GM18499 (cell line): ENCODE data around the gene SIGLEC15.
"Not testable (repeated sequence)": the region's sequence is repeated elsewhere in the genome, so short reads cannot be mapped to it uniquely, and the experiment has no call there.

Source experiments
- ATAC-seq: cut with Tn5 transposase; IDR thresholded peaks from one replicate; pipeline ENCODE4 v1.9.1; 2021; ENCODE audit warnings: moderate number of reproducible peaks; ENCODE audit not compliant: insufficient read depth, unreplicated experiment

Gene SIGLEC15, protein sequence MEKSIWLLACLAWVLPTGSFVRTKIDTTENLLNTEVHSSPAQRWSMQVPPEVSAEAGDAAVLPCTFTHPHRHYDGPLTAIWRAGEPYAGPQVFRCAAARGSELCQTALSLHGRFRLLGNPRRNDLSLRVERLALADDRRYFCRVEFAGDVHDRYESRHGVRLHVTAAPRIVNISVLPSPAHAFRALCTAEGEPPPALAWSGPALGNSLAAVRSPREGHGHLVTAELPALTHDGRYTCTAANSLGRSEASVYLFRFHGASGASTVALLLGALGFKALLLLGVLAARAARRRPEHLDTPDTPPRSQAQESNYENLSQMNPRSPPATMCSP

DNA sequence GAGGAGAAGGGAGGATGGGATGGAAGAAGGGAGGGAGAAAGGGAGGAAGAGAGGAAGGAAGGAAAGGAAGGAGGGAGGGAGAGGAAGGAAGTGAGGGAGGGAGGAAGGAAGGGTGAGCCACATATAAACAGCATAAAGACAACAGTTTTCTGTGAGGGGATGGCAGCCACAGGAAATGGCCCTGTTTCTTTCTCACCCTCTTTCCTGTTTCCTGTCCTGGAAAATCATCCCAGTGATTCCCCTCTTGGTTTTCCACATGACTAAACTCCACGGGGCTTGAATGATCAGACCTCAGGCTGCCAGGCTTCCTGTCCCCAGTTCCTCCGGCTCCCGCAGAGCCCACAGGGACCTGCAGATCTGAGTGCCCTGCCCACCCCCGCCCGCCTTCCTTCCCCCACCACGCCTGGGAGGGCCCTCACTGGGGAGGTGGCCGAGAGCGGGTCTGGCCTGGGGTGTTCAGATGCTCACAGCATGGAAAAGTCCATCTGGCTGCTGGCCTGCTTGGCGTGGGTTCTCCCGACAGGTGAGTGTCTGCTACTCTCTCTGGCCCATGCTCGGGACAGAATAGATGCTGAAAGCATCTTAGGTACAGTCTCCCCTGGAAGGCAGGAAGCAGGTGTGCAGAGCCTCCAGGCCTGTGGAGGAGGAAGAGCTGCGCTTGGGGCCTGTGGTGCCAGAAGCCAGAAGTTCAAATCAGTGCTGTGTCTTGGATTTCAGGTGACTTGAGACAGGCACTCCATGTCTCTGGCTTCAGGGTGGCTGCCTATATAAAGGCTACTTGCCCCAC is at the start of gene SIGLEC15:
Gene SIGLEC15 (plus strand): TSS at position 418 of the 787 bp plus-strand sequence. CDS start 54 bp downstream, at position 472.
- ATAC-seq: no peak

DNA sequence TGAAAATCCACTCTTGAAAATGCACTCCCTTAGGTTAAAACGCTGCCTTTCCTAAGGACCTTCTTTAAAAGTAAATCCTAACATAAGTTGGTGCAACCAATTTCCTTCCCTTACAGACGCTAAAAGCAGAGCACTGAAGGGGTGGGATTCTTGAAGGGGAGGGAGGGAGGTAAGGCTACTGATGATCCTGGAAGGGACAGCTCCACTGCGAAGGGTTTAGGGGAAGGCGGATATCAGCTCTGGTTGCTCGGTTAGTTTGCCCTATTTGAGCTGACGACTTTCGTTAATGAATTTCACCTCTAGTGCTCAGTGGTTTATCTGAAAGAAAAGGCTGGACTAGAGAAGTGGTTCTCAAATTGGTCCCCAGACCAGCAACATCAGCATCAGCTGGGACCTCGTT is 49.7 kb upstream of the SIGLEC15 start:
- no peak for ATAC-seq

DNA sequence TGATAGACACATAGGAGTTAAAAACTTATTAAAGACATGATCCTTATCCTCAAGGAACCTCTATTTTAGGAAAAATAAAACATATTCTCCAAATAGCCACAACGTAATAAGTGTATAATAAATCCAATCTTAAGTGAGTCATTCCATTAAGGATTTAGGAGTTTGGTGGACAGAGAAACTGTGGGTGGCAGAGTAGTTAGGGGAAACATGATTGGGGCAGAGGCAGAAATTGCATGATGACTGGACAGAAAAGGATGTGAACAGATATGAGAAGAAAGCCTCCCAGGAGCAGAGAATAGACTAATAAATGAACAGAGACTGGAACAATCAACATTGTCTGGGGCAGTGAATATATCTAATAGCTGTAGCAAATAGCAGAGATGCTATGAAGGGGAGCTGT is 48.1 kb upstream of the SIGLEC15 start:
- ATAC-seq: no peak

DNA sequence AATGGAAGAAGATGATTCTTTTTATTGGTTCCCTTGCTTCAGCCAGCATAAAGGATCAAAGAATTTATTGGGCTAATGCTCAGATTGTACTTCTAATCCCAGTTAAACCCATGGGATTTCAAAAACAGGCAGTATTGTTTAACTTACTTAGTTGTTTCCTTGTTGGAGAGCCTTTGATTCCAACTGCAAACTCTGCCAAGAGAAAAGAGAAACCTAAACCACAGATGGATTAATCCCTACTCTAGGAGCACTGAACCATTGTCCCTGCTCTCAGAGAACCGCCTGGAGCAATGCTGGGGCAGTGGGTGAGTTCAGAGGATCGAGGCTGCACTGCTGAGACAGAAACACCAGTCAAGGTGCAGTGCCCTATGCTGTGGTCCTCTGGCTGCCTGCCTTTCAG is 44.9 kb upstream of the SIGLEC15 start:
- no peak for ATAC-seq

DNA sequence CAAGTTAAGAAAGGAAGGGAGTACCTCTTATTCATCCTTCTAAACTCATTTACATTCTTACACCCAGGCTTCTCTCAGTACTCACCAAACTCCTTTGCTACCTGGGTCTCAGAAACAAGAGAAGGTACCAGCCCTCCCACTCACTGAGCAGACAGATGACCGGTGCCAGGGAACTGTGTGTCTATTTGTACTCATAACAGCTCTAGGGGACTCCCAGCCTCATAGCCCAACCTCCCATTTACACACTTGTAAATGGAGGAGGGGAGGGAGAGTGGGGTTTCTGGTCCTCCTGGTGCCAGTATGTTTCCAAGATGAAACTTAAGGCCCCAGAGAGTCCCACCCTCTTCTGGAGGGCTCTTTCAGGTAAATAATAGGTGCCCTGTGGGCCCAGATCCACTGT is 42.8 kb upstream of the SIGLEC15 start:
- ATAC-seq: no peak

DNA sequence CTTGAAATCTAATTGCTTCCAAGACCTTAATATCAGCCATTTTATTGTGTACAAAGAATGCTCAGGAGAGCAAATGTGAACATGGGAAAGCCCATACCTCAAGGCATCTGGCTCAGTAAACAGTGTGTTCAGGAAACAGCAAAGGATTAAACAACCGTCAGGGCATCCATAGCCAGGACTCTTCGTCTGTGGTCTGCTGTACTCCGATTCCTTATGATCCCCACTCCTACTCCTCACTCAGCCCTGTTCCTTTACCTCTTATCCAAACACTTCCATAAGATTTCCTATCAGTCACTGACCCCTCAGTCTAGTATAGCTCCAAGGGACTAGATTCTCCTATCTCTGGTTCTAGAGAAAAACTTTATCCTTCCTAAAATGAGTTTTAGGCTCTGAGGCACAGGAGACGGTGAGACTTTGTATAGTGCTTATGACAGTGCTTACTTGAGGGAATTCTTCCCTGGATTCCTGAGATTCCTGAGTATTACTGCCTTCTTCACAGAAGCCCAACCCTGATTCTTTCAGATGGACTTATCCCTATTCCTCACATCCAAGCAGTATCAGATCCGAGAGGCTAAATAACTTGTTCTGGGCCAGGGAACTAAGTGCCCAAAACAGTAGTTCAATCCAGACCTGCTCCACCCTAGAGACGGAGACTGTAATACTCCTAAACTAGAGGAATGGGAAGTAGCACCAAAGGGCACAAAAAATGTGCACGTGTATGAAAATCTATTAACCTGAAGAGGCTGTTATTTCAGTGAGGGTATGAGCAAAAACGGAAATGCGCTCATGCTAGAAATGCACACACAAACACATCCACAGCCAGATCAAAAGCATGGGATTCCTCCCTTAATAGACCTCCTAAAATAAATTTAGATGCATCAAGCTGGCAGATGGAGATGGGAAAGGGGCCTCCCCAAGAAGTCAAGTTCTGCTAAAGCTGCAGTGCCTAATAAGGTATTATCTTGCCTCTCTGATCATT is 42.1 kb upstream of the SIGLEC15 start:
- ATAC-seq: no peak

DNA sequence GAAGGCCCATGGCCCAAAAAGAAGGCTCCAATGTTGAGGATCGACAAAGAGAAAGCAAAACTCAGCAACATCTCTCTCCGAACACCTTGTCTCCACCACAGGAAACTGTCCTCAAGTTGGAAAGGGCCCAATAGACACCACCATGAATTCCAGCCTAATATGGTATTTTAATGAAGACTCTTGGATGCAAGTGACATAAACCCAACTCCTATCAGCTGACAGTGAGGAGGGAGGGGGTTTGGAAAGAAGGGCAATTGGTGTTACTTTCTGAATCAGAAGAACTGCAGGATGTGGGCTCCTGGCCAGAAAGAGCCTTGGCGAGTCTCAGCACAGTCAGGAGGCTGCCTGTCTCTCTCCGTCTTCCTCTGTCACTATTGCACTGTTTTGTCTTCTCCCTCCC is 40.3 kb upstream of the SIGLEC15 start:
- ATAC-seq: no peak

DNA sequence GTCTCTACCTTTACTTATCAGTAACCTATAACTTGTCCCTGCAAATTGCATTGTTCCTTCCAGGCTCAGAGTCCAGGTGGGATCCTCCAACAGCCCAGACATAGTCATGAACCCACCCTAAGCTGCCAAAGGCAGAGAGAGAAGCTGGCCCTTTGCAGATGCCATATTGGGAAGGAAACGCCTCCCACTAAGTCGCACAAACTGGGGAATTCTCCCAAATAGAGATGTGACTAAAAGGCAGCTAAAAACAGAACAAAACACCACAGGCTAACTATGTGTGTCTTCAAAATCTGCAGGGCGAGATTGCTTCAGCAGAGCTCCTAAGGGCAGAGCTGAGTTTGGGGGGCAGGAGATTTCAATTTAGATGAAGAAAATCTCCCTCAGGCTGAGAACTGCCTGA is 38.5 kb upstream of the SIGLEC15 start:
- ATAC-seq: no peak

DNA sequence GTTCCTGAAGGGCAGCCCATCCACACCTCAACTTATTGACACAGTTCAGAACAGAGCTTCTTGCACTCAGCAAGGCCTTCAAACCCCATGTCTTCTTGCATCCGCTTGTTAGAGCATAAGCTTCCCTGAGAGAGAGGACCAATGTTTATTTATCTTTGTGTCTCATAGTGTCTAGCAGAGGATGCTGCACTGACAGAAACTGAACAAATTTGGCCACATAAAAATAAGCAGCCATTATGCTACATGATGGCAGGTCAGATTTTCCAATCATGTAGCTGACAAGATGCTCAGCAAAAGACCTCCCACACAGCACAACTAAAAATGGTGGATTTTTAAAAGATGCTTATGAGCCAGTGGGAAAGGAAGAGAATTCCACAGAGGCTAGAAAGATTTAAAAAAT is 38.1 kb upstream of the SIGLEC15 start:
- ATAC-seq: no peak

DNA sequence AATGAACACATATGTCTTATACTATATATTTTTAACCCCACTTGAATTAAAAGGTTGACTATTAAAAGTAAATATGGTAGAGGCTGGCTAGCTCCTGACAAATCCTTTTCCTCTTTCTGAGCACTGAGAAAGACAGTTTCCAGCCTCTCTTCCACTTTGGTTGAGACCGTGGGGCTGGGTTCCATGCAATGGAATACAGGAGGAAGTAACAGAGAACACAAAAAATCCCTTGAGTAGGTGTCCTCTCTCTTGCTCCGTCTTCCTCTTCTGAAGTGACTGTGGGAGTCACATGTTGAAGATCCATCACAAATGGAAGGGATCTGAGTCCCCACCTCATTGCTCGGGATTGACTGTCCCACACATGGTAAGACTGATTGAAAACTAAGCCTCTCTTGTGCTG is 36.6 kb upstream of the SIGLEC15 start:
- no peak for ATAC-seq

DNA sequence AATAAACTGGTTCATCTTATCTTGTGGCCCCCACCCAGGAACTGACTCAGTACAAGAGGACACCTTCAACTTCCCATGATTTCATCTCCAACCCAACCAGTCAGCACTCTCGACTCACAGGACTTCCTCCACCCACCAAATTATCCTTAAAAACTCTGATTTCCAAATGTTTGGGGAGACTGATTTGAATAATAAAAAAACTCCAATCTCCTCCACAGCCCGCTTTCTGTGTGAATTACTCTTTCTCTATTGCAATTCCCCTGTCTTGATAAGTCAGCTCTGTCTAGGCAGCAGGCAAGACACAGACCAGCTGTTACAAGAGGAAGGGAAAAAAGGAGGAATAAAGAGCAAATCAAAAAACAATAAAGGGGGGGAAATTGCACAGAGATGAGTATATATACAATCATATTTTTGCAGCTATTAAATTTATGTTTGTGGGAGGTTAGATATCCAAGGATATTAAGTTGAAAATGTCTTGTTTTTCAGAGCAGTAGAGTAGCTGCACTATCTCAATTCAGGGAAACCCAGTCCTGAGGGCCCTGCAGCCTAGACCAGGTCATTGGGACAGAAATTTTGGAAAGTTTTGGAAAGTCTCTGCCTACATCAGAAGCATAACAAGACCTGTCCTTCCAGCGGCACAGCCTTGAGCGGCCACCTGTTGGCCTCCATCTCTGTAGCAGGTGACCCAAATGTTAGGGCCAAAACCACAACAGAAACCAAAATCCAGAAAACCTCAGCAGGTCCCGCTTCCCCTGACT is 32.8 kb upstream of the SIGLEC15 start:
- ATAC-seq: no peak

DNA sequence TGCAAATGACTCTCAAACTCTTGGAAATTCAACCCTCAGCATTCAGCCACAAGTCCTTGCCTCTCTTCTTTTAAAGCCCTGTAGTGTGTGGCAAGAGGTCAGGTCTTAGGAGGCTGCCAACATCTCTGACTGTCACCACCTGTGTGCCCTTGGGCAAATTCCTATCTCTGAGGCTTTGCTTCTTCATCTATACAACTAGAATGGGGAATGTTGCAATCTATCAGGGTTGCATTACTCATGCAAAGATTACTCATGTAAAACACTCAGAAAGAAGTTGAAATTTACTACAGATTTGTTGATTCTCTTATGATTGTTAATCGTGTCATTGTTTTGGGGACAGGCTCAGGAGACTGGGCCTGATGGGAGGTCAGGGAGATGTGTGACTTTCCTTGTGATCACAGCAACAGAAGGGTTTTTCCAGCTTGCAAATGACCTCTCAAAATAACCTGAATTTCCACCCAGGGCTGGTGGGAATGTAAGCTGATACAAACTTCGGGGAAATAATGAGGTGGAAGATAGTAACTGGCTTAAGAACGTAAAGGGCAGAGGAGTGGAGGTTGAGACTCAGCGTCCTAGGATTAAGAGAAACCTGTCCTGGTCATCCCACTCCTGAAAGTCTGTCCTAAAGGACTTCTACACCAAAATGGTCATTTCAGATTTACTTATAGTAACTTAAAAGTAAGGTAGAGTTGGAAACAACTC is 32.1 kb upstream of the SIGLEC15 start:
- ATAC-seq: no peak

DNA sequence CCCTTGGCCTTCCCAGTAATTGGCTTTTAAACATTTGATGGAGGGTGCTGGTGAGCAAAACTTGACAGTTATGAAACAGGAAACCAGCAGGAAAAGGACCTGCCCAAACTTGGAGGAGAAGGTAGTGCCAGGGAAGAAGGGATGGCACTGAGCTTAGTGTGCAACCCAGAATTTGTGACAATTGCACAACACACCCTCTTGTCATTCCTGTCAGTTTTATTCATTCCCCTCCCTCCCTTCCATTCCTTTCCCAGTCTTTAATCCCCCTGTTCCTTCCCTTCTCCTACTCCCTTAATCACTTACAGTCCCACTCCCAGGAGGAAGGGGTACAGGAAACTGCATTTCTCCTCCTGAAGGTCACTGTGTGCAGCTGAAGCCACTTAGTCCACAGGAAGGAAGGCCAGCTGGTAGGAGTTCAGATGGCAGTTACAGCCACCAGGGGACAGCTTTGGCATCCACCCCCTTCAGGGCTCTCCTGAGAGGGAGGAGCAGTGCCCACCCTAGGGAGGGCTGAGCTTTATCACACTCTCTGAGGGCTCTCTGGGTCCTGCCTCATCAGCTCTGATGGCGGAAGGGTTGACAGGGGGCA is 24.0 kb upstream of the SIGLEC15 start:
- ATAC-seq: no peak

DNA sequence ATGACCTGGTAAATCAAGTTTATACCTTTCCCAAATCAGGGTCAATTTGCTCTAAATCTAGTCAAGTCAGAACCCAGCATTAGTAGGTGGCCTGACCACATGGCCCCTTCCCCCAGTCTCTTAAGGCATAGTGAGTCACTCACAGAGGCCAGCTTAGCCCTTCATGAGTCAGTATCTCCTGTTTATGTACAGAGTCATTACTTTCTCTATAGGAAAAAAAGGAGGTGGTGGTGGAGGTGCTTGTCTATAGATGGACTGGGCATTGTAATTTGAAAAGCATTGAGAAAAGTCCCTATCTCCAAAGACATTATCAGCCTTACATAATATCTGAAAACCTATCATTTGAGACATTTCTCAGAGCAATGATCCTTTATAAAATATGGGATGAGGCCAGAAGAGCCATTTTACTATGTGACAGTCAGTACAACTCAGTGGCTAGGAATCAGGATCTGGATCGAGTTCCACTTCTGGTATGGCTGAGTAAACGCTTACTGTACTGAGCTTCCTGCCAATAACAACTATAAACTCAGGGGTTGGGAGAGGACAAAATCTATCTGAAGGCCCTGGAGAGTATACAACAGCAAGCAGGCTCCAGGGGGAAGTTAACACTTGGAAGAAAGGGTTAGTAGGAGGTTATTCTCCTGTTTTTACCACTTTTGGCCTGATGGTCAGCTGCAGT is 22.5 kb upstream of the SIGLEC15 start:
- no peak for ATAC-seq

DNA sequence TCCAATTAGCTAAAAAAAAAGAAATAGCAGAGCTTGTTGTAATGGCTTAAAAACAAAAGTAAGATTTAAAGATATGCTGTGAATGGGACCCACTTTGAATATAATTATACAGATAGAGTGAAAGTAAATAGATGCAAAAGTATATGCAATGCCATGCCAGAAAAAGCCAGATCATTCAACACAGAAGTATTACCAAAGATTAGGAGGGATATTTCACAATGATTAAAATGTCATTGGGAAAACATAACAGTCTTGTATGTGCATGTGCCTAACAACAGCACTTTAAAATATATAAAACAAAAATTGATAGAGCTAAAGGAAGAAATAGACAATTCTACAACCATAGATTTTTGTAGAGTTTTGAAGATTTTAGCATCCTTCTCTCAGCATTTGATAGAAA is 19.9 kb upstream of the SIGLEC15 start:
- ATAC-seq: no peak

DNA sequence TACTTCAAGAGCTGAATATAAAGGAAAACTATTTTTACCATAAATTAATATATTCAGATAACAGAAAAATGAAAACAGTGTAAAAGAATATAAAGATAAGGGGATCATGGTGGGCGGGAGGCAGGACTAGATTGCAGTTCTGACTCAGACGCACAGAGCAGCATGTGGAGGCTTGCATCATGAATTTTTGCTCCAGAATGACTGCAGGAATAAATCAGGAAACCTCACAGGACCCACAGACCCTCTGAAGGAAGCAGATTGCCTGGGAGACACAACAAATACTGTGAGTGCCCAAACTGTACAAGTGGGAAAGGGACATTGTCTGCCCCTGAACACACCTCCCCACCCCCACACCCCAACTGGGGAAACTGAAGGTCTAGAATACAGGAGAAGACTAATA is 19.2 kb upstream of the SIGLEC15 start:
- no peak for ATAC-seq

DNA sequence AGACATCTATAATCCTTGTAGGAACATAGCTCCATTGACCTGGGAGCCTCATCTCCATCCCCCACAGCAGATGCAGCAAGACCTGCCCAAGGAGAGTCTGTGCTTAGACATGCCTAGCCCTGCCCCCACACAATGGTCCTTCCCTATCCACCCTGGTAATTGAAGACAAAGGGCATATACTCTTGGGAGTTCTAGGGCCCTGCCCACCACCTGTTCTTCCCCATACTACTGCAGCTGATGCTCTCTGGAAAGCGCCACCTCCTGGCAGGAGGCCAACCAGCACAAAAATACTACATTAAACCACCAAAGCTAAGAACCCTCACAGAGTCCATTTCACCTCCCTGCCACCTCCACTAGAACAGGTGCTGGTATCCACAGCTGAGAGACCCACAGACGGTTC is 18.3 kb upstream of the SIGLEC15 start:
- not testable (repeated sequence) for ATAC-seq

DNA sequence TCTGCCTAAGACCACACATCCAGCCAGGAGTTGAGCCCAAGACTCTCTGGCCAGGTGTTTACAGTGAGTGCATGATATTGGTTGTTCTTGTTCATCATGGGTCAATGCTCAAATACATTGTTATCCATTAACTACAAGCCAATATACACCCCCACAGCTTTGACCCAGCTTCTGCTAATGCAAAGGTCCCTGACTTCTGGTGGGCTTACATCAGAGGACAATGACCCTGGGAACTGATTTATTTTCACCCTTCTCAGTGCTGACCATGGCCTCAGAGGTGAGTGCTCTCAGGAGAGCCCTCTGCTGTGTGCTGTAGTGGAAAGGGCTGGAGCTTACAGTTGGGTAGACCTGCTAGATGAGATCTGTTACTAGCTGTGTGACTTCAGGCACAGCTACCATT is 10.7 kb upstream of the SIGLEC15 start:
- not testable (repeated sequence) for ATAC-seq
